Stimulated activated CD8-positive, alpha-beta memory T cell treated with anti-CD3 and anti-CD28 coated beads, Interleukin-12 subunit alpha, Interleukin-12 subunit beta, amount 100 ng/mL, for 24 hours (primary cell): ENCODE measurements around the gene TKFC.

Experiments
- DNase-seq: peaks from one replicate; pipeline ENCODE4 v3.0.0-alpha.2; 2020; ENCODE audit errors: extremely low read depth

The TKFC gene

DNA sequence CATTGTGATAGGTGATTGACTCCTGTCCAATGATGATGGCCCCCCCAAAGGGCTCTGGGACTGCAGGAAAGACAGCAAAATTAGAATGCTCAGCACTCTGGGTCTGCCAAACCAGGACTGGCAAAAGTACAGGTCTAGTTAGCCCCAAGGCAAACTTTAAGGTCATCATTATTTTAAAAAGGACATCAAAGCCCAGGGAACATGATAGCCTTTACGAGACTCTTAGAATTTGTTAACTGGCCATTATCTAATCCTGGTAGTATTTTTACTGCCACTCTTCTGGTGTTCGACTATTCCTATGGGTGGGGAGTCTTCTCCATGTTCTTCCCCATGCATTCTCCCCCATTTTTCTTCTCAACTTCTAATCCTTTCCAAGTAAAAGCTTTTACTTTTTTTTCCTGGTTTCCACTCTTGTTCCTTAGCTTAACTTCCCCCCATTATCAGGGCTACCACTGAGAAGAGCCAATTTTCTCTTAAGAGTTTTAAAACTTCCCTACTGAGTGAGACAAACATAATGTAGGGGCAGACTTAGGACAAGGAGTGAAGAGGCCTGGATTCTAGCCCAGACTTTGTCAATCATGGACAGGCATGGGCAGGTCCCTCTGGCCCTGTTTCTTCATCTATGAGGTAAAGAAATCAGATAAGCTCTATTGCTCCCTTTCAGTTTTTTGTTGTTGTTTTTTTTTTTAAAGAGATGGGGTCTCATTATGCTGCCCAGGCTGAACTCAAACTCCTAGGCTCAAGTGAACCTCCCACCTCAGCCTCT is 7.2 kb upstream of the TKFC start:
- no peak for DNase-seq

DNA sequence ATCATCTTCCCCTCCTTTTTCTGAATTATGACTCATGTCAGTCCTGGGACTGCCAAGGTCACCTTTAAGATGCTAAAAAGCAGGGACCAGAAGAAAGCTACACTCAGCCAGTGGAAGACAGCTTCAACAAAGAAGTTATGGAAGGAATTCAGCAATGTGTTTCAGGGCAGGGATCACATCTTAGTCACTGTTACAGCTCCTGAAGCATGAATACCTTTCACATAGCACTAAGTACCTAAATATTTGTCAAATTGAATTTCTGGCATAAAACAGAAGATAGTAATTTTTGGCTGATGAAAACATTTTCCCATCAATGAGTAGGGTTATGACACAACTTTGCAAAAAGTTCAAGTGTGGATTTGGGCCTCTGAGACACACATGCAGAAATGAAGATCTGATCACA is 5.4 kb upstream of the TKFC start:
- no peak for DNase-seq

DNA sequence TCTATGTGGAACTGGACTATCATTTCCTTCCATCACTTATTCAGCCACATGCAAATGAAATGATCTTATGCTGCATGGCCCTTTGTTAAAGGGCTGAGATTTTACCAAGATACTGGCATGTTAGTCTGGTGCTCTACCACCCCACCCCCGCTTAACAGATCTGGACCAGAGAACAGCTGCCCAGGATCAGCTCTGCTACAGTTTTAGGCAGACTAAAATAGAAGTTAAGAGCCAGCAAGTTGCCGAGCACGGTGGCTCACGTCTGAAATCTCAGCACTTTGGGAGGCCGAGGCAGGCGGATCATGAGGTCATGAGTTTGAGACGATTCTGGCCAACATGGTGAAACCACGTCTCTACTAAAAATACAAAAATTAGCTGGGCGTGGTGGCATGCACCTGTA is 4.7 kb upstream of the TKFC start:
- DNase-seq: no peak

DNA sequence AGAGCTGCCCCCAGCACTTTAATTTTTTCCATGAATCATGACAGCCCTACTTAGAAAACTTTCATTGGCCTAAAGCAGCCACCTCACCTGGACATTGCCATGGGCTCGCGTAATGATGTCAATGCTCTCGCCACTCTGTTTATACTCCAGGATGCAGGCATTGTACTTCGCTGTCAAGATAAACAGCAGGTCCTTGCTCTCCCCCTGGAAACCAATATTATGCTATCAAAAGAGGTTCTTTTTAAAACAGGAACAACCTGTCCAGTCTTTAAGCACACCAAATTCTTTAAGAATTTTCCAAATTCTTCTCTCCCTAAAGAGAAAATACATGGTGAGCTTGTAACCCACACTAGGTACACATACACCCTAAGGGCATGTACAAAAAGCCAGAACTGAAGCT is 3.2 kb upstream of the TKFC start:
- no peak for DNase-seq

DNA sequence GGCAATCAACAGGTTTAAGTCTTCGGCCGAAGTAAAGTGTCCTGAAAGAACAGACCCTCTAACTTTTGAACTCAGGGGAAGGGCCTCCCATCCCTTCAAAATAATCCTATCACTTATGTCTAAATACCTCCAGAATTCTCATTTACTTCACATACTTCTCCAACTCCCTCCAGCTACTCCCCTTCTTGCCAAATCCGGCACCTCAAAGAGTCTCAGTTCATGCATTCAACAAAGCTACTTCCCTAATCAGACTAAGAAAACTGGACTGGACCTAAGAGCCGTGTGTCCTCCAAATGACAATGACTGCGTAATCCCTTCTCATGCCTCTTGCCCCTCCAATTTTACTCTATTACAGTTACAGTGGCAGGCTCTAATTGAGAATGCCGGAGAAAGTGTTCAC is 1.4 kb upstream of the TKFC start:
- no peak for DNase-seq

DNA sequence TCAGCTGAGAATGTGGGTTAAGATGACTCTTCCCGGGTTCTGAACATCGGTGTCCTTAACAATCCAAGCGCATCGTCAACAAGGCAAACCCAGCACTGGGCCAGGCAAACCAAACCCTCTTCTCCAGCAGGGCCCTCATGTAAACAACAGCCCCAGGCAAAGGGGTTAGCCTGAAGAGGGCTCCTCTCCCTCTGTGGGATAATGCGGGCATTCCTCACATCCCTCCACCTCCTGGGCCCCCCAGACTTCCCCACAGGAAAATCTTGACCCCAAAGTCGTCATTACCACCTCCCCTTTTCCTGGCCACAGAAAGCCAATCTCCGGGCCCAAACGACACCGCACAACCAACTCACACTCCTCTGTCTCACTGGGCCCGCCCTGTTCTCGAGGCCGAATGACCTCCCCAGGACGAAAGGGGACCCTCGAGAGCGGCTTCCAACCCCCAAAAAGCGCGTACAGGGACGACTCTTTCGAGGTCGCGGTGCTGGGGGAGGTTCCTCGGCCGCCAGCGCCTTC is 689 bp upstream of the TKFC start:
- no peak for DNase-seq

DNA sequence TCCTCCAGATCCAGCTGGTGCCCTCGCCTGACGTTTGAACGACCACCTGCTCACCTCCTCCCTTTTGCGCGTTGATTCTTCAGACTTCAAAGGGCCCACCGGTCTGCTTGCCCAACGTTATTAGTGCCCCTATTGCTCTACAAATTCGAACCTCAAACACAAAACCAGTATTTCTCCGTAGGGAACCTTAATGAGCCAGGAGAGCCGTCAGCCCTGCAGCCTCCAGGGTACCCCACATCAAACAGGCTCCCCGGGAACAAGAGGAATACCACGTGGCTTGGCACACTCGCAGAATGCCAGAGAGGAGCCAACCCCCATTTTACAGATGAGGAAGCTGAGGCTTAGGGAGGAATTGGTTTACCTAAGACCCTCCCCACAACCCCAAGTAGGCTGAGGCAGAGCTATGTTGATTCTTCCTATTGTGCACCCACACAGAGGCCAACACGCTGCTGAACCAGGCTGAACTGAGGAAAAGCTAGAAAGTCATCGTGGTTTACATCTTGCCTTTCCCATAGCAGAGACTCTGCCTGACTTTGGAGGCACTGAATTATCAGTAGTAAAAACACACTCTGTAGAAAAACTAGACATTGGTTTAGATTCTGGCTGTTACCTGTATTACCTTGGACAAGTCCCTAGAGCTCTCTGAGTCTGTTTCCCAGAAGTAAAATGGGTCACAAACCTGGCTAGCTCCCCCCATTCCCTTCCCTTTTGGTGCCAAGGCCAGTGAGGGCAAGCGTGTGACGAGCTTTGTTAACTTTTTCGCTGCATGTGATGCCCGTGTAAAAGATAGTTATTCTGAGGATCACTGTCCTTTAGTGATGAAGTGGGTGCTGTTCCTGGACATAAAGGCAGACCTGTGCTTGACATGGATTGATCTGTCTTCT is 764 bp downstream of the TKFC start:
- no peak for DNase-seq

DNA sequence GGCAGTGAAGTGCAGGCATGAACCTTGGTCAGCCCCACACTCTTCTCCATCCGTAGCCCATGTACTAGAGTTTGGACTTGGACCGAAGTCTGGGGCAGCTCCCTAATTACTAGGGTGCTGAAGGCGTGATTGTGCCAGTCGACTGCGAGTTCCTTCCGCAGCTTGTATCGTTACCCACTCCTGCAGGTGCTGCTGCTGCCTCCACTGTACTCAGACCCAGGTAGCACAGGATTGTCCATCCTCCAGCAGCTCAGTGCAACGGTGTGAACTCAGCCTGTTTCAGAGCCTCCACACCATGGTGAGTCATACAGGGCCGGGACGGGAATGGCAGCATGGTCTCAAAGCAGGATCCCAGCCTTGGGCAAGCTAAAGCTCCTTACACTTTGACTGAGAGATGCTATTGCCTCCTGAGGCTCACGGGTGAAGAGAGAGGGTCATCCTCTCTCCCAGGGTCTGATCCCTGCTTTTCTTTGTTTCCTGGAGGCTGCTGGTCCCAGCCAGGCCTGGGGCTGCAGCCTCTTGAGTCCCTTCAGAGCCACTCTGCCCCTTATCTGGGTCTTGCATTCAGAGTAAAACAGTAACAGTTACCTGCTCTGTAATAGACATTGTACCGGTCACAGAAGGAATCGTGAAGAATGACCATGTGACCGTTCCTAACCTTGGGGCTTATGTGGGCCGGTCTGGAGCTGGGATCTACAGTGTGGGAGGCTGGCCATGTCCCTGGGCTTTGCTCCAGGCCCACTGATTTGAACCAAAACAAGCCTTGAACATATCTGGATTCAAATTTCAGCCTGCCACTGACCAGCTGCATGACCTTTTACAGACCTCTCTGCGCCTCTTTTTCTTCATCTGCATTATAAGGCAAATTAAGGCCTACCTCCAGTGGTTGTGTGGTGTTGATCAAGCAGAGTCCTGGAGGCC is 1.7 kb downstream of the TKFC start:
- no peak for DNase-seq

DNA sequence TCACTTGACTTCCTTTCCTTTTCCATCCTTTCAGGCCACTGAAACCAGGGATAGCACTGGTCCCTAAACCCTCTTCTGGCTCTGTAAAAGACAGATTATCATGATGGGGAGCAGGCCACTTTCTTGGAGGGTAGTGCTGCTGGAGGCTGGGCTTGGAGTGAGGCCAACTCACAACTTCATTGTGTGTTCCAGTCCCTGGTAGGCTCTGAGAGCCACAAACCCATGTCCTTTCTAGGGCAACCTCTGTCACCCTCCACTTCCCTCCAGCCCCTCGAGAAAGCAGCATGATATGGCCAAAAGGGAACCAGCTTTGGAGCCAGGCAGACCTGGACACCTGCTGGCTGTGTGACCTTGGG is 2.3 kb downstream of the TKFC start:
- no peak for DNase-seq

DNA sequence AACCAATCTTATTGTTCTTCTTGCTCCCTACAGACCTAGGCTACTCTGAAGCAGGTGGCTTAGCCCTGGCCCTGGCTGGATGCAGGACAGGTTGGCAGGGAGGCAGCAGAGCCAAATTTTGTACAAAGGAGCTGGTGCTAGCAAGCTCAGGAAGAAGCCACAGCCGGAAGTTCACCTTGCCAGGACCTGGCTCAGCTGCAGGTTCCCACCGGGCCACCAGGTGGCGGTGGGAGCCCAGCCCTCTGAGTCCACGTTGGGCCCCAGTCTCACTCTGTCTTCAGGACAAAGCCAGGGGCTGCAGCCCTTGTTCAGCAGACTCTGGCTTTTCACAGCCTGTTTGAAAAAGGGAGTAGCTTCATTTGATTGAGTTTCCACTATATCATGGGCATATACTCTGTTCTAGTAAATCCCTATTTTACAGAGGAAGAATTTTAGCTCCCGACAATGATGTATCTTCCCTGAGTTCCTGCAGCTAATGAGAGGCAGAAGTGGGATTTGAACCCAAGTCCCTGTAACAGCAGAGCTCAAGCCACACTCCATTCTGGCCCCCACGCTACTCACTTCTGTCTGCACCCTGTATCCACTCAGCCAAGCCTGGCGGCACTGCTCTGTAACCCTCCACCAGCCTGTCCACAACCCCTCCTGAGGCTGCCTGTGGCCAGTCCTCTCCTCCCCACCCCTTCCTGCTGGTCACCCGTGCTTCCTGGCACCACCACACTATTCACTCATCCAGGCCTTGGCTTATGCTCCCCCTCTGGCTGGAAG is 3.3 kb downstream of the TKFC start:
- peak; percentile 51 for DNase-seq

DNA sequence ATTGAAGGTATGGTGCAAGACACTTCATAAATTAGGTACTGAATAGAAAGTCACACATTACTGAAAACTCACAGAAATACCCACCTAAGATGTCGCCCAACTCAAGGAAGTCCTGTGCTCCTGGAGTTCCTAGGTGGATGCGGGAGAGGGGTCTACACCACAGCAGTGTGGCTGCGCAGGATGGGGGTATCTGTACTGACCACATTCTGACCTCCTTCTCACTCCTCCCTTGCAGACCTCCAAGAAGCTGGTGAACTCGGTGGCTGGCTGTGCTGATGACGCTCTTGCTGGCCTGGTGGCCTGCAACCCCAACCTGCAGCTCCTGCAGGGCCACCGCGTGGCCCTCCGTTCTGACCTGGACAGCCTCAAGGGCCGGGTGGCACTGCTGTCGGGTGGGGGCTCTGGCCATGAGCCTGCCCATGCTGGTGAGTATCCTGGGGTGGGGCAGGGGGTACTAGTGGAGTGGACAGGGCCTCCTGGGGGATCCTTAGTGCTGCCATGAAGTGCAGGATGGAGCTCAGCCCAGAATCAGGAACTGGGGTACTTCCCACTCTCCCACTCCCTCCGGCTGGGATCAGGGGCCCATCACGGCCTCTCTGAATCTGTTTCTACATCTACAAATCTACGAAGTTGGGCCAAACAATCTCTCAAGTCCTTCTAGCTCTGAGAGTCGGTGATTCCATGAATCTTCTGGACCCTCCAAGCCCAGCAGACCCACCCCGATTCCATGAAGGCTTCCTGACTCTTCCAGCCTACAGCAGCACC is 4.9 kb downstream of the TKFC start:
- DNase-seq: no peak

DNA sequence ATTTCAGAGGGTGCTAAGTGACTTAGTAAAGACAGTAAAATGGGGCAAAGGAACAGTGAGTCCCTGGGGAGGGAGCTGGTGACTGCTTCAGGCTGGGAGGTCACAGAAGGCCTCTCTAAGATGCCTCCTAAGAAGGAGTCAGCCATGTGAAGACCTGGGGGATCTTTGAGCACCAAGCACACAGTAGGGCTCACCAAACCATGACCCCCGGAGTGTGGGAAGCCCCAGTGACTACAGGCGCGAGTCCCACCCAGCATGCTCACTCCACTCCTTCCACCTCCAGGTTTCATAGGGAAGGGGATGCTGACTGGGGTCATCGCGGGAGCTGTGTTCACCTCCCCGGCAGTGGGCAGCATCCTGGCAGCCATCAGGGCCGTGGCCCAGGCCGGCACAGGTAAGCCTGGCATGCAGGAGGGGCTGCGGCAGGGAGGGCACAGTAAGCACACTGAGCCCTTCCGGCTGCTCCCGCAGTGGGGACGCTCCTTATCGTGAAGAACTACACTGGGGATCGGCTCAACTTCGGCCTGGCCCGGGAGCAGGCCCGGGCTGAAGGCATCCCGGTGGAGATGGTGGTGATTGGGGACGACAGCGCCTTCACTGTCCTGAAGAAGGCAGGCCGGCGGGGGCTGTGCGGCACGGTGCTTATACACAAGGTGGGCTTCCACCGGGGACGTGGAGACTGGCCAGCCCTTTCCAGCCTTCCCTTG is 5.9 kb downstream of the TKFC start:
- no peak for DNase-seq

DNA sequence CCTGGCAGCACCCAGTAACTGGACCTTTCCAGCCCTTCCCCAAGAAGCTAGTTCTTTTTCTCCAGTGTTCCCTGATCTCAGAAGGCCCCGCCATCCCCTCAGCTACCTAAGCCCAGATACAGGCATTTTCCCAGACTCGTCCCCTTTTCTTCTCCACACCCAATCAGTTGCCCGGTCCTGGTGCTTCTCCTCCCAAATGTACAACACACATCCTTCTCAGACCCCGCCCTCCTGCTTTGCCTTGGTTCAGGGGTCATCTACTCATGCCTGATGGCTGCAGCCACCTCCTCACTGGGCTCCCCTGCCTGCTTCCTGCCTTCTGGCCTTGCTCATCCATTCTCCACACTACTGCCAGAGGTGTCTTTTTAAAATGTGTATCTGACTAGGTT is 6.5 kb downstream of the TKFC start:
- no peak for DNase-seq

DNA sequence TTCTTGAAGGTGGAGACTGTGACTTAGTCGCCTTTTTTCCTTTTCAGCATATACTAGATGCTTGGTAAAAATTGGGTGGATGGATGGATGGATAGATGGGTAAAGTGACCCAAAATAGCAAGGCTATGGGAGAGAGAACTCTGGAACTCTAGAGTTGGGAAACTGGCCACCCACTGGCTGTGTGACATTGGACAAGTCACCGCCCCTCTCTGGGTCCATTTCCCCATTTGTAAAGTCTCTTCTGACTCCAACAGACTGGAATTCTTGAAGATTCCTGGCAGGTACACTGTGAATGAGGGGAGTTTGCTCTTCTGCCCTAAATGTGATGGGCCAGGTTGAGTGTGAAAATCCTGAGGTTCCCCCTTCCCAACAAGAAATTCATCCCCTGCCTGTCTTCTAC is 8.0 kb downstream of the TKFC start:
- no peak for DNase-seq

DNA sequence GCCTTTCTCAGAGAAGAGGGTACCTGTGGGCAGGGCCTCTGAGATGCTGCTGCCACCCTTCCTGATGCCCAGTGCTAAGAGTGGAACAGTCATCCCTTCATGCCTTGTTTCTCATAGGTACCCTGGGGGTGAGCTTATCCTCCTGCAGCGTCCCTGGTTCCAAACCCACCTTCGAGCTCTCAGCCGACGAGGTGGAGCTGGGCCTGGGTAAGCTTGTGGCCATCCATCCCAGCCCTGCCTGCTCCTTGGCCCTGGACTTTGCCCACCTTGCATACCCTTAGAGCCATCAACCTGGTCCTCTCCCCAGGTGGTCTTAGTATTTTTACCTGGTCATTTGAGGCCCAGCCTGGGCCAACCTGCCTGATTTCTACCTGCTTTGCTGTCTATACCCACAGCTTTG is 8.7 kb downstream of the TKFC start:
- DNase-seq: no peak

DNA sequence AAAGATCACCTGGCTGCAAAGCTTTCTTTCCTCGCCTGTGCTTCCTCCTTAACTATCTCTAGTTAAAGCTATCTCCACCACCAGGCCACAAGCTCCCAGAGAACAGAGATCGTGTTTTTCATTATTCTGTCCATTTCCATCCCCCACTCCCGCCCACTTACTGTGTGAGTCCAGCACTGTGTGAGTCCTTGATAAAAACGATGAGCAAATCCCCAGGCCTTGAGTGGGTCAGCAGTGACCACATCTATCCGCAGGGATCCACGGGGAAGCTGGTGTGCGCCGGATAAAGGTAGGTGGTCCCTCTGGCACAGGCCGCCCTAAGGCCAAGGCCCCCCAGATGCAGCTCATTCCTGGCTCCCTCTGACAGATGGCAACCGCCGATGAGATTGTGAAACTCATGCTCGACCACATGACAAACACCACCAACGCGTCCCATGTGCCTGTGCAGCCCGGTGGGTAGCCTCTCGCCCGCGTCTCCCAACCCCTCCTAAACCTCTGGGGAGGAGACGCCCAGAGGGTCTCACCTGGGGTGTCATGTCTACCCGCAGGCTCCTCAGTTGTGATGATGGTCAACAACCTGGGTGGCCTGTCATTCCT is 9.3 kb downstream of the TKFC start:
- no peak for DNase-seq

DNA sequence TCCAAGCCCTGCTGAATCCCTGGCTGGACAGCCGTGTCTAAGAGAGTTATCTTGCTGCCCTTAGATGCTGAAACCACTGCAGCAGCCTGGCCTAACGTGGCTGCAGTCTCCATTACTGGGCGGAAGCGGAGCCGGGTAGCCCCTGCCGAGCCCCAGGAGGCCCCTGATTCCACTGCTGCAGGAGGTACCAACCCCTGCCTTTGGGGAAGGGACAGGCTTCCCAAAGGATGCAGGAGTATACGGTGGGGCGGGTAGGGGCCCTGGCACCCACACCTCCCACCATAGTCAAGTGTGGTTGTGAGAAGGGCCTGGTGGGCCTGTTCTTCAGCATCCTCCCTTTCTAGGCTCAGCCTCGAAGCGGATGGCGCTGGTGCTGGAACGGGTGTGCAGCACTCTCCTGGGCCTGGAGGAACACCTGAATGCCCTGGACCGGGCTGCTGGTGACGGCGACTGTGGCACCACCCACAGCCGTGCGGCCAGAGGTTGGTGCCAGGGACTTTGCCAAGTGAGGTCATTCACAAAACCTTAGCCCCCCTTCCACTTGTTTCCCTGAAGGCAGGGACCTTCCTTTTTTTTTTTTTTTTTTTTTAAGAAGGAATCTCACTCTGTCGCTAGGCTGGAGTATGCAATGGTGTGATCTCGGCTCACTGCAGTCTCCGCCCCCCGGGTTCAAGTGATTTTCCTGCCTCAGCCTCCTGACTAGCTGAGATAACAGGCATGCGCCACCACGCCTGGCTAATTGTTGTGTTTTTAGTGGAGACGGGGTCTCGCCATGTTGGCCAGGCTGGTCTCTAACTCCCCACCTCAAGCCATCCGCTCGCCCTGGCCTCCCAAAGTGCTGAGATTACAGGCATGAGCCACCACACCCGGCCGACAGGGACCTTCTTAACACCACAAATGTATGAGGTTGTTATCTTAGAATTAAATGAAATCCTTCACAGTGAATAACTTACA is 11.0 kb downstream of the TKFC start:
- no peak for DNase-seq

DNA sequence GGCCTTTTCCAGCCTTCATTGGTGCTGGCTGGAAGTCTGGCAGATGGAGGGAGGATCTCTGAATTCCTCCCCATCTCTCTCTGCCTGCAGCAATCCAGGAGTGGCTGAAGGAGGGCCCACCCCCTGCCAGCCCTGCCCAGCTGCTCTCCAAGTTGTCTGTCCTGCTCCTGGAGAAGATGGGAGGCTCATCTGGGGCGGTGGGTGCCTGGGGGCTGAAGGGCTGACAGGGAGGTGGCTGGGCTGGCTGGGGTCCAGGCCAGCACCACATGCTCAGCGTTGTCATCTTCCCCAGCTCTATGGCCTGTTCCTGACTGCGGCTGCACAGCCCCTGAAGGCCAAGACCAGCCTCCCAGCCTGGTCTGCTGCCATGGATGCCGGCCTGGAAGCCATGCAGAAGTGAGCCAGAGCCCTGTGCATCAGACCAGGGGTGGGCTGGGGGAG is 12.2 kb downstream of the TKFC start:
- no peak for DNase-seq
